Measurements from ENCODE around the gene FAM181A. TPM values are rescaled to one million over a fixed set of nuclear protein-coding genes. Genes with fewer than 3 reads are reported as not detected.

The FAM181A gene
- total and polyA plus RNA-seq, 4 experiments from 2014 or later, result not detected

GRCh38 chr14:93973607-93974006 lies 46.5 kb downstream of the FAM181A start:
- H3K9me3 Mint-ChIP-seq, result peaks cover 3 to 21% (median 14%) of the 10 kb centered on the region in 8 donors
- ChIA-PET POLR2A (ENCODE audit: partially characterized antibody) (interaction anchor here (5.1 to 18.4 kb wide), 2 partner anchors 15 to 34 kb away, joined by 146 to 469 read pairs; no protein-coding TSS in a partner anchor), CTCF (ENCODE audit: partially characterized antibody) (interaction anchor here (0.7 to 39.2 kb wide), 3 partner anchors 12 to 25 kb away, joined by 4 to 1377 read pairs (median 114); partner anchors contain the start of gene CCDC197)
- peaks cover 3 to 10% of the 10 kb centered on the region in 2 donors for H3K9me3 ChIP-seq (ENCODE audit: control insufficient read depth in 1 of 2, low read length in 2 of 2)
- H3K4me1 ChIP-seq (ENCODE audit: insufficient read depth, low read length), result peaks cover 69% of the 10 kb centered on the region
- H3K27ac Mint-ChIP-seq, result no peak overlapping the region
- intact Hi-C loops (cut with micrococcal nuclease), result no loop called here
- H3K4me1 Mint-ChIP-seq, result peaks cover 49 to 77% (median 66%) of the 10 kb centered on the region in 4 donors
- DNase-seq, result no peak
- H3K27me3 Mint-ChIP-seq, result no peaks in the 10 kb centered on the region
- H3K36me3 ChIP-seq (ENCODE audit: insufficient read depth, low read length), result no peaks in the 10 kb centered on the region
- H3K36me3 Mint-ChIP-seq, result peaks cover 6 to 7% of the 10 kb centered on the region in 2 donors
- no peak overlapping the region for H3K27ac ChIP-seq (ENCODE audit: low read depth, low read length)
- H3K4me3 Mint-ChIP-seq, result no peak overlapping the region
- no peak overlapping the region for H3K4me3 ChIP-seq (ENCODE audit: low read length in 2 of 2)
- no peaks in the 10 kb centered on the region for H3K27me3 ChIP-seq (ENCODE audit: insufficient read depth, low read length)

- peaks cover 3 to 10% of the 10 kb centered on the region in 2 donors for H3K9me3 ChIP-seq (ENCODE audit: control insufficient read depth in 1 of 2, low read length in 2 of 2)
- Mint-ChIP-seq H3K27me3 (no peaks in the 10 kb centered on the region), H3K4me1 (peaks cover 53 to 78% (median 68%) of the 10 kb centered on the region in 4 donors), H3K4me3 (peak overlapping the region in 3 of 8 donors; percentile 8 to 27 (median 22)), H3K36me3 (peaks cover 6 to 7% of the 10 kb centered on the region in 2 donors), H3K27ac (no peak overlapping the region), H3K9me3 (peaks cover 3 to 22% (median 14%) of the 10 kb centered on the region in 8 donors)
- POLR2A ChIA-PET (ENCODE audit: partially characterized antibody), result interaction anchor here (5.1 to 18.4 kb wide), 2 partner anchors 15 to 34 kb away, joined by 146 to 469 read pairs; no protein-coding TSS in a partner anchor
- H3K27me3 ChIP-seq (ENCODE audit: insufficient read depth, low read length), result no peaks in the 10 kb centered on the region
- H3K36me3 ChIP-seq (ENCODE audit: insufficient read depth, low read length), result no peaks in the 10 kb centered on the region
- H3K4me3 ChIP-seq (ENCODE audit: low read length in 2 of 2), result no peak overlapping the region
- intact Hi-C loops (cut with micrococcal nuclease), result no loop called here
- DNase-seq, result no peak
- CTCF ChIA-PET (ENCODE audit: partially characterized antibody), result interaction anchor here (1.0 to 39.2 kb wide), 4 partner anchors 24 to 162 kb away, joined by 3 to 1377 read pairs (median 59); partner anchors contain the start of gene CCDC197
- peaks cover 76% of the 10 kb centered on the region for H3K4me1 ChIP-seq (ENCODE audit: insufficient read depth, low read length)
- no peak overlapping the region for H3K27ac ChIP-seq (ENCODE audit: low read depth, low read length)
Observed at GRCh38 chr14:93974299-93974698, 47.2 kb downstream of the FAM181A start.

DNA sequence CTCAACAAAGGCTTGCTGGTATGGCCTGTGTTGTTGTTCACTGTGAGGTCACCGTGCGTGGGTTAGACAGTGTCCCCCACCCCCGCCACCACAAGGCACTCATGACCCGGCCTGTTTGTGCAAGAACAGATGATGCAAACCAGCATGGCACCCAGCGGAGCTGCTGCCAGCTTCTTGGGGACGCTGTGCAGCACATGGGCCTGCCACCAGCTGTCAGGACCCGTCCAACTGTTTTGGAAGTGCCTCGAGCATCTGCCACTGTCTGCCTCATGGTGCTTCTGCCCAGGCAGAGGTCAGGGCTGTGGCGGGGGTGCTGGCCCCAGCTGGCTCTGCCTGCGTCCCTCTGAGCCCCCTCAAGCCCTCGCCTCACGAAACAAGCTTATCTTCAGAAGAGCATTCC lies 47.7 kb downstream of the FAM181A start:
- Histone ChIP-seq H3K27me3 (ENCODE audit: insufficient read depth, low read length) (no peaks in the 10 kb centered on the region), H3K4me1 (ENCODE audit: insufficient read depth, low read length) (peaks cover 80% of the 10 kb centered on the region), H3K27ac (ENCODE audit: low read depth, low read length) (no peak overlapping the region), H3K4me3 (ENCODE audit: low read length in 2 of 2) (no peak overlapping the region), H3K9me3 (ENCODE audit: control insufficient read depth in 1 of 2, low read length in 2 of 2) (peaks cover 3 to 10% of the 10 kb centered on the region in 2 donors), H3K36me3 (ENCODE audit: insufficient read depth, low read length) (no peaks in the 10 kb centered on the region)
- no peak for DNase-seq
- Mint-ChIP-seq H3K4me3 (peak overlapping the region in 2 of 8 donors; percentile 39 to 42), H3K9me3 (peaks cover 3 to 22% (median 14%) of the 10 kb centered on the region in 8 donors), H3K27ac (peak overlapping the region in 1 of 7 donors; percentile 96), H3K36me3 (peaks cover 6 to 7% of the 10 kb centered on the region in 2 donors), H3K27me3 (no peaks in the 10 kb centered on the region), H3K4me1 (peaks cover 55 to 81% (median 70%) of the 10 kb centered on the region in 4 donors)
- CTCF ChIA-PET (ENCODE audit: partially characterized antibody), result interaction anchor here (1.0 to 39.2 kb wide), 3 partner anchors 25 to 161 kb away, joined by 3 to 1377 read pairs (median 4); no protein-coding TSS in a partner anchor
- intact Hi-C loops (cut with micrococcal nuclease), result no loop called here
- POLR2A ChIA-PET (ENCODE audit: partially characterized antibody), result interaction anchor here (18.4 kb wide), 1 partner anchor 16 kb away, joined by 469 read pairs; no protein-coding TSS in a partner anchor

DNA sequence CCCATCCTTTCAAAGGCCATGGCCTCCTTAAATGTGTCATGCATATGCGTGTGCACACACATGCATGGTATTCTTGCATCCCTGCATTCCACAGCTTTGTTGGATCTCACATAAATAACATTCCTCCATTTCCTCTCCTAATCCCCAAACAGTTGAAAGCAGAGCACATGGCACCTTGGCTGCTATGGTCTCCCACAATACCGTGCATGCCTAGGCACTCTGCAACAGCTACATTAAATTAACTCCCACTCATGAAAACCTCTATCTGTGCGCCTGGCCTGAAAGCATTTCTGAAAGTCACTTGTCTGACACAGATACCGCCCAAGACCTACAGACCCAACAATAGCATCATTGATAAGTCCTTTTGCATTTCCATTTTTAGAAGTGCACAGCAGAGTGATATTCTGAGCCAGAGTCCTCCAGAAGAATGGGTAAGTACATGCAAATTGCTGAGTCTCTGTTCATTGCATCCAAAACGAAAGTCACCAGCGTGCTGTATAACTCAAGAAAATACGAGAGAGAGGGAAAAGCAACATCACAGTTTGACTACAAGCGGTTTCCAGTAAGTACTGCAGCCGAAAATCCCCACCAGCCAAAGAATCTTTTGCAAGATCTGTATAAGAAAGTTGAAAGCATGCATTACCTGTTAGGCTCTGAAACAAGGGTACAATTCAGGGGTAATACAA lies 48.8 kb downstream of the FAM181A start:
- Histone ChIP-seq H3K36me3 (ENCODE audit: insufficient read depth, low read length) (no peaks in the 10 kb centered on the region), H3K4me3 (ENCODE audit: low read length in 2 of 2) (peak overlapping the region; percentile 30 to 53), H3K27ac (ENCODE audit: low read depth, low read length) (peak overlapping the region; percentile 10), H3K9me3 (ENCODE audit: control insufficient read depth in 1 of 2, low read length in 2 of 2) (peaks cover 3 to 10% of the 10 kb centered on the region in 2 donors), H3K27me3 (ENCODE audit: insufficient read depth, low read length) (no peaks in the 10 kb centered on the region), H3K4me1 (ENCODE audit: insufficient read depth, low read length) (peaks cover 79% of the 10 kb centered on the region)
- ChIA-PET CTCF (ENCODE audit: partially characterized antibody) (interaction anchor here (1.1 to 39.2 kb wide), 6 partner anchors 8 to 160 kb away, joined by 3 to 1377 read pairs (median 4); no protein-coding TSS in a partner anchor), POLR2A (ENCODE audit: partially characterized antibody) (interaction anchor here (0.7 to 18.4 kb wide), 3 partner anchors 17 to 37 kb away, joined by 4 to 469 read pairs (median 33); no protein-coding TSS in a partner anchor)
- intact Hi-C loops (cut with micrococcal nuclease), result no loop called here
- peak overlapping the region; percentile 58 to 84 (median 76) for H3K4me3 Mint-ChIP-seq
- DNase-seq, result peak in 2 of 5 donors; percentile 17 to 40
- peaks cover 52 to 80% (median 66%) of the 10 kb centered on the region in 4 donors for H3K4me1 Mint-ChIP-seq
- H3K36me3 Mint-ChIP-seq, result peaks cover 6 to 7% of the 10 kb centered on the region in 2 donors
- H3K27ac Mint-ChIP-seq, result peak overlapping the region in 6 of 7 donors; percentile 5 to 96 (median 56)
- H3K27me3 Mint-ChIP-seq, result no peaks in the 10 kb centered on the region
- peaks cover 3 to 22% (median 14%) of the 10 kb centered on the region in 8 donors for H3K9me3 Mint-ChIP-seq

DNA sequence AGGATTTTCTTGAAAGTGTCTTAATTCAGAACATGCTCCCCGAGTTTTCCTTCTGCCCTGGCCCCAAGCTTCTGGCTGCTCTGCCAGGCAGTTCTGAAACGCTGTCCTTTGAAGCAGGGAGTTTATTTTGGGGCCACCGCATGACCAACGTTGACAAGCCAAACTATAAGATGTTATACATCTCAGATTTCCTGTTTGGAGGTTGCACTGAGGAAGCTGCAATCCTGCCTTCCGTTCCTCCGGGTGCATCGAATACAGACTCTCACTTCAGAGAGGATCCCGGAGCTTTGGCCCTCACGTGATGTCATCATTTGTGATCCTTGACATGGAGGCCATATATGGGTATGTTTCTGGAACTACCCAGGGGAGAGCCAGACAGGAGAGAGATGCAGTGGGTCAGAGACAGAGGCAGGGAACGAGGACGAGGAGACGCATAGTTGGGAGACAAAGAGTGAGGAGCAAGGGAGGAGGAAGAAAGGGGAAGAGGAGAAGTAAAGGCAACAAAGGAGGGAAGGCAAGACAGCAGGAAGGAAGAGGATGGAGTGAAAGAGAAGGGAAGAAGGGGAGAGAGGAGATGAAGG lies 49.4 kb downstream of the FAM181A start, which contains the start of gene ASB2:
ASB2 (minus strand) TSS at position 94 of the 581 bp plus-strand sequence. CDS start 12,031 bp downstream, outside the sequence.
- intact Hi-C loops (cut with micrococcal nuclease), result no loop called here
- no peaks in the 10 kb centered on the region for H3K27me3 Mint-ChIP-seq
- H3K27ac ChIP-seq (ENCODE audit: low read depth, low read length), result peak within 1 kb of the TSS; percentile 10
- H3K9me3 ChIP-seq (ENCODE audit: control insufficient read depth in 1 of 2, low read length in 2 of 2), result peaks cover 3 to 10% of the 10 kb centered on the region in 2 donors
- CTCF ChIA-PET (ENCODE audit: partially characterized antibody), result interaction anchor here (1.1 to 39.2 kb wide), 5 partner anchors 9 to 27 kb away, joined by 3 to 1377 read pairs (median 3); no protein-coding TSS in a partner anchor
- POLR2A ChIA-PET (ENCODE audit: partially characterized antibody), result interaction anchor here (0.7 to 18.4 kb wide), 3 partner anchors 18 to 37 kb away, joined by 4 to 469 read pairs (median 33); no protein-coding TSS in a partner anchor
- peaks cover 47 to 75% (median 61%) of the 10 kb centered on the region in 4 donors for H3K4me1 Mint-ChIP-seq
- H3K4me1 ChIP-seq (ENCODE audit: insufficient read depth, low read length), result peaks cover 73% of the 10 kb centered on the region
- H3K27ac Mint-ChIP-seq, result peak within 1 kb of the TSS; percentile 5 to 96 (median 68)
- DNase-seq, result peak in 1 of 5 donors; percentile 30
- peaks cover 6 to 7% of the 10 kb centered on the region in 2 donors for H3K36me3 Mint-ChIP-seq
- H3K36me3 ChIP-seq (ENCODE audit: insufficient read depth, low read length), result no peaks in the 10 kb centered on the region
- no peaks in the 10 kb centered on the region for H3K27me3 ChIP-seq (ENCODE audit: insufficient read depth, low read length)
- H3K4me3 ChIP-seq (ENCODE audit: low read length in 2 of 2), result peak within 1 kb of the TSS; percentile 30 to 53
- peak within 1 kb of the TSS; percentile 58 to 84 (median 76) for H3K4me3 Mint-ChIP-seq
- peaks cover 3 to 22% (median 14%) of the 10 kb centered on the region in 8 donors for H3K9me3 Mint-ChIP-seq

DNA sequence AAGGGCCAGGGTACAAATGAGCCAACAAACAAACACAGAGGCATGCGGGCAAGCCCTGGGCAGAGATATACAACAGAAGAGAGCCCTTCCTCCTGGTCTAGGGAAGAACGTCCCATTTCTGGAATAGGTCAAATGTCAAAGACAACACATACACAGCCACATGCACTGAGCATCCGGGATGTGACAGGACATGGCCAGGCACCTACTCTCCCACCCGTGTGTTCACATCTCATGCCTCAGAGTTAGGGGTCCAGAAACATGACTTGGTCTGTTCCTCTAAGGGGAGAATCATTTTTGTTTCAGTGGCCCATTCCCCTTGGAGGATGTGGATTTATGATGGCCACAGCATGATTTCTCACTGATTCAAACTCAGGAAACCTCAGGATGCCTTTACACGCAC lies 50.0 kb downstream of the FAM181A start:
- ChIA-PET CTCF (ENCODE audit: partially characterized antibody) (interaction anchor here (1.4 to 39.2 kb wide), 4 partner anchors 9 to 159 kb away, joined by 3 to 1377 read pairs (median 4); no protein-coding TSS in a partner anchor), POLR2A (ENCODE audit: partially characterized antibody) (interaction anchor here (1.5 to 18.4 kb wide), 5 partner anchors 18 to 38 kb away, joined by 5 to 469 read pairs (median 8); partner anchors contain the start of gene CCDC197)
- no peak for DNase-seq
- Mint-ChIP-seq H3K4me1 (peaks cover 42 to 70% (median 56%) of the 10 kb centered on the region in 4 donors), H3K9me3 (peaks cover 3 to 22% (median 14%) of the 10 kb centered on the region in 8 donors), H3K36me3 (peaks cover 6 to 7% of the 10 kb centered on the region in 2 donors), H3K27me3 (no peaks in the 10 kb centered on the region), H3K4me3 (peak overlapping the region in 5 of 8 donors; percentile 2 to 84 (median 80)), H3K27ac (peak overlapping the region in 4 of 7 donors; percentile 0 to 96 (median 68))
- H3K4me1 ChIP-seq (ENCODE audit: insufficient read depth, low read length), result peaks cover 69% of the 10 kb centered on the region
- no peaks in the 10 kb centered on the region for H3K27me3 ChIP-seq (ENCODE audit: insufficient read depth, low read length)
- H3K27ac ChIP-seq (ENCODE audit: low read depth, low read length), result no peak overlapping the region
- no peaks in the 10 kb centered on the region for H3K36me3 ChIP-seq (ENCODE audit: insufficient read depth, low read length)
- peak overlapping the region in 1 of 2 donors; percentile 5 for H3K4me3 ChIP-seq (ENCODE audit: low read length in 2 of 2)
- H3K9me3 ChIP-seq (ENCODE audit: control insufficient read depth in 1 of 2, low read length in 2 of 2), result peaks cover 3 to 10% of the 10 kb centered on the region in 2 donors
- intact Hi-C loops (cut with micrococcal nuclease), result no loop called here
